Measurements from ENCODE around the gene BCL7C. TPM values are rescaled to one million over a fixed set of nuclear protein-coding genes. Genes with fewer than 3 reads are reported as not detected.
A peak's percentile ranks its signal among the peaks of the same experiment; 100 is the strongest.

Gene BCL7C
- total RNA-seq, 1 donor from 2014 or later: 46.2 TPM

DNA sequence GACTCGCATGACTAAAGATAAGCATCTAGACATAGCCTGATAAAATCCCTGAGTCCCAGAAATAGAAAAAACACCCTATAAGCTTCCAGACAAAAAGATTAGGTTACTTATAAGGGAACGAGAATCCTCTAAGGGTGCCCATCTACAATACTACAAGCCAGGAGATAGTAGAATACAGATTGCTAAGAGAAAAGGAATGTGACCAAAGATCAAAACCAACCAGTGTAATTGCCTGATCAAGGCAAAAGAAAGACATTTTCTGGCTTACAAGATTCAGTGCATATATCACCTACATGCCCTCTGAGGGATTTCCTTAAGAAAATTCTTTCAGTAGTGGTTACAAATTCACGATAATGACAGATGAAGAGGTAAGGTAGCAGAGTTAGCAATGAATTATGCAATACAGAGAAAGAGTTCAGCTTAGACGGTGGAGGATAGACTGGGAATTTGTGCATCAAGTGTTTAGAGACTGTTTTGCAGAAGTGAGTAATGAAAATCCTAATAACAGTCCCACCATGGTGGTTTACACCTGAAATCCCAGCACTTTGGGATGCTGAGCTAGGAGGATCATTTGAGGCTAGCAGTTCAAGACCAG is 35.0 kb downstream of the BCL7C start:
- H3K9me3 ChIP-seq: no peaks in the 10 kb centered on the region
- no peaks in the 10 kb centered on the region for H3K27me3 ChIP-seq
- H3K36me3 ChIP-seq: no peaks in the 10 kb centered on the region
- H3K4me1 ChIP-seq: peaks cover 0 to 5% of the 10 kb centered on the region in 2 donors
- no peak overlapping the region for H3K4me3 ChIP-seq
- no peak overlapping the region for H3K27ac ChIP-seq
- no peak for DNase-seq (ENCODE audit: low spot score in 2 of 2)
- intact Hi-C loops (cut with DNase I): no loop called here
- no peak for TF ChIP-seq CTCF (IDR thresholded peaks at IDR 0.05)

DNA sequence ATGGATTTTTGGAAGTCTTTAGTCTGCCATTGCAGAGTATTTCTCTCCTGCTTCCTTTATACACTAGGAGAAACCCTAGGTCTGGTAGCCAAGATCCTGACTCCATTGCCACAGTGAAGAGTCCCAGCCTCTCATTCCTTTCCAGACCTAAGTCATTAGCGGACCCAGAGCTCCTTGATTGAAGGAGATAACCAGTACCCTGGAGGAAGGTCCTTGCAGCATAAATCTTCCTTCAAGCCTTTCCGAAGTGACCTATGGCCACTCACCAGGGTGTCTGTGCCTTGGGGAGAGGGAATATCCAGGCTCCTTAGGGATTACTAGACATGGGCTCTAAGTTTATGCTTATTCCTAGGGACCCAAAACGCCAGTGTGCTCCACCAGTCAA is 35.8 kb downstream of the BCL7C start:
- Histone ChIP-seq H3K36me3 (no peaks in the 10 kb centered on the region), H3K27me3 (no peaks in the 10 kb centered on the region), H3K4me3 (no peak overlapping the region), H3K4me1 (peaks cover 0 to 5% of the 10 kb centered on the region in 2 donors), H3K27ac (no peak overlapping the region), H3K9me3 (no peaks in the 10 kb centered on the region)
- no peak for TF ChIP-seq CTCF (IDR thresholded peaks at IDR 0.05)
- intact Hi-C loops (cut with DNase I): no loop called here
- no peak for DNase-seq (ENCODE audit: low spot score in 2 of 2)

DNA sequence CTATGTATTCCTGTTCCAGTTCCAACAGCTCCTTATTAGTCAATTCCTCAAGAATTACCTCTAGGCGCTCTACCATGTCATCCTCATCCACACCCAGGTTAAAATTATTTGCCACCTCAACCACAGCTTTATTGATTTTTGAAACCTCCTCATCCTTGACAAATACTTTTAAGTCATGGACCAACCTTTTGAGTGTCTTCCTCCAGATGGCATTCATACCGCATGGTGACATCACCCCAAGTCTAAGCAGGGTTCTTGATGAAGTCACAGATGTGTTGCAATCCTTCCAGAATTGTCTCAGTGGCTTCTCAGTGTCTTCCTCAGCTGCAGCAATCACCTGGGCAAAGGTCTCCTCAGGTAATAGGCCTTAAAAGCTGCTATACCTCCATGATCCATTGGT is 40.1 kb downstream of the BCL7C start:
- no peak for TF ChIP-seq CTCF (IDR thresholded peaks at IDR 0.05)
- Histone ChIP-seq H3K36me3 (no peaks in the 10 kb centered on the region), H3K27me3 (no peaks in the 10 kb centered on the region), H3K27ac (peak overlapping the region in 1 of 2 donors; percentile 40), H3K9me3 (no peaks in the 10 kb centered on the region), H3K4me3 (no peak overlapping the region), H3K4me1 (peaks cover 0 to 5% of the 10 kb centered on the region in 2 donors)
- no peak for DNase-seq (ENCODE audit: low spot score in 2 of 2)
- intact Hi-C loops (cut with DNase I): no loop called here

- Histone ChIP-seq H3K27me3 (no peaks in the 10 kb centered on the region), H3K27ac (no peak overlapping the region), H3K36me3 (no peaks in the 10 kb centered on the region), H3K9me3 (no peaks in the 10 kb centered on the region), H3K4me3 (no peak overlapping the region), H3K4me1 (peaks cover 0 to 7% of the 10 kb centered on the region in 2 donors)
- intact Hi-C loops (cut with DNase I): no loop called here
- no peak for DNase-seq (ENCODE audit: low spot score in 2 of 2)
- no peak for TF ChIP-seq CTCF (IDR thresholded peaks at IDR 0.05)
Measured at GRCh38 chr16:30850246-30850645, 43.6 kb downstream of the BCL7C start.

DNA sequence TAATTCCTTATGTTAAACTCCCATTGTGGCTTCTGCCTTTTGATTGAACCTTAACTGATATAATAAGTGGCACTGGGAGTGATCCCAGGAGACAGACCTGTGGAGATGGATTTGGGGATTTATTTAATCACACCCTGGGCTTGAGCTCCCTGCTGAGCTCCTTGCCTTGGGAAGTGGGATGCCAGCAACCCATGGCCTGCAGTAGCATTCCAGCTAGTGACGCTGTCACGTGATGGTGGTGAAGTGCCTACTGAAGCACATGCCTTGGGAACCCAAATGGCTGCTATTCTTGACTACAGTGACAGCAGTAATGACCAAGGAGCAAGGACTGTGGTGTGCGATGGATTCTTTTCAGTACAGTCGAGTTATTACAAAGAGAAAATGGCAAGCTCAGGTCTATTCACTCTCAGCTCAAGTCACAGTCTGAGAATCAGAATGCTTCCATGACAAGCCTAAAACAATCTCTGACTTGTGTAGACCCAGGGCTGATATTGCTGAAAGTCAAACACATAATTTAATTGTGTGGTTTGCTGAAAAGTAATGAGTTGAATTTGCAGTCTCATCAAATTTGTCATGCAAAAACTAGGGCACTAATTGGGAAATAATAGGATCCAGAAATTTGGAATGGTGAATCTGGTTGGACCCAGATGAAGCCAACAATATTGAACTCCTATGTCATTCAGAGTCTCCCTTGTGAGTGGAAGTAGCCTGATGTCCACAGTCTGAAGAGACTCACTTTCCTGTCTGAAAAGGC is 47.1 kb downstream of the BCL7C start:
- peaks cover 3 to 6% of the 10 kb centered on the region in 2 donors for H3K4me1 ChIP-seq
- H3K4me3 ChIP-seq: no peak overlapping the region
- intact Hi-C loops (cut with DNase I): no loop called here
- no peaks in the 10 kb centered on the region for H3K36me3 ChIP-seq
- H3K27ac ChIP-seq: no peak overlapping the region
- no peak for TF ChIP-seq CTCF (IDR thresholded peaks at IDR 0.05)
- H3K9me3 ChIP-seq: no peaks in the 10 kb centered on the region
- DNase-seq (ENCODE audit: low spot score in 2 of 2): no peak
- no peaks in the 10 kb centered on the region for H3K27me3 ChIP-seq

Data from ascending aorta (tissue), 2 donors.